GM19099 (cell line): ENCODE measurements around the gene ARFGAP1.

Source experiments
- POLR2A ChIP-seq: IDR thresholded peaks from 3 replicates; pipeline ENCODE4 v1.6.1; 2011; ENCODE audit warnings: low read depth; ENCODE audit not compliant: insufficient read length; ENCODE audit errors: extremely low read depth

ARFGAP1 gene

DNA sequence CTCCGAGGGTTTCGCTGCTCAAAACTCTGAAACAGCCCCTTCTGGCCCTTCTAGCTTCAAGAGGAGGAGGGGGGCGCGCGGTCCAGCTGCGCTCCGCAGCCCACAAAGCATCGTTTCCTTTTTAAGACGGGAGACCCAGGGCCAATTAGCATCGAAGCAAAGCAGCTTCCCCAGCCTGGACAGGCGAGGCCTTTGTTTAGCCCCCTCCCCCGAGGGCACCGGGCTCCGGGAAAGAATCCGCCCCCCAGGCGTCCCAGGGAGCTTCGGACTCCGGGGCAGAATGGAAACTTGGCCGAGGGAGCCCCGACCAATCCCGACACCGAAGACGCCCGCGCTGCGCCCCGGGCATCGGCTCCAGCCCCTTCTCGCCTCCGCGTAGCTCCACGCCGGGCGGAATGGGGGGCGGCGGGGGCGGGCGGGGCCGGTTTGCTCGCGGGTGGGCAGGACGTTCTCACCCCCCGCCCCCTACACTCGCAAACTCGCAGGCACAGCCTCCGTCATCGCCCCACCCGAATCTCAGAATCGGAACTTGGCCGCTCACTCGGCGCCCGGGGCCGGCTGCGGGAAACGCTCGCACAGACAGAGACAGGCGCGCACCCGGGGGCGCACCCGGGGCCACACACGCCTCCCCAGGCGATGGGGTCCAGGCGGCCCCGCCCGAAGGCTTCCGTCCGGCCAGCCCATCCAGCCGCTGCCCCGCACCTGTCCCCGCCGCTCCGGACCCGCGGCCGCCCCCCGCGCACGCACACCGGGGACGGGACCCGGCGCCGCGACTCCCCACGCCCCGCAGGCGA is 19.0 kb upstream of the ARFGAP1 start:
- no peak for TF ChIP-seq POLR2A

DNA sequence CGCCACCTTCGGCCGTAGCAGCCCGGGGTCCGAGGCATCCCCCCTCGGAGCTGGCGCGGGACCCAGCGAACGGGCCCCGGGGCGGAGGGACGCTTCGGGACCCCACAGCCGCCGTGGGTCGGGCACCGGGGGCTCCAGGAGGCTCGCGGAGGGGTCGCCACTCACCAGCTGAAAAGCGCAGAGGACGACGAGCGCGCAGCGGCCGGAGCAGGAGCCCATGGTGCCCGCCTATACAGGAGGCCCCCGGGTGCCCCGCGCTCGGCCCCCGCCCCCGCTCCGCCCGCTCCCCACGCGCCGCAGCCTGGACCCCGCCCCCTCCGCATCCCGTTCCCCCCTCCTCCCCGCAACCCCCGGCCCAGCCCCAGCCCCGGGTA is 18.4 kb upstream of the ARFGAP1 start, which contains the start of gene NKAIN4:
NKAIN4 (minus strand) TSS at position 232 of the 374 bp plus-strand sequence; CDS start at position 219, 13 bp downstream.
- TF ChIP-seq POLR2A, result no peak

DNA sequence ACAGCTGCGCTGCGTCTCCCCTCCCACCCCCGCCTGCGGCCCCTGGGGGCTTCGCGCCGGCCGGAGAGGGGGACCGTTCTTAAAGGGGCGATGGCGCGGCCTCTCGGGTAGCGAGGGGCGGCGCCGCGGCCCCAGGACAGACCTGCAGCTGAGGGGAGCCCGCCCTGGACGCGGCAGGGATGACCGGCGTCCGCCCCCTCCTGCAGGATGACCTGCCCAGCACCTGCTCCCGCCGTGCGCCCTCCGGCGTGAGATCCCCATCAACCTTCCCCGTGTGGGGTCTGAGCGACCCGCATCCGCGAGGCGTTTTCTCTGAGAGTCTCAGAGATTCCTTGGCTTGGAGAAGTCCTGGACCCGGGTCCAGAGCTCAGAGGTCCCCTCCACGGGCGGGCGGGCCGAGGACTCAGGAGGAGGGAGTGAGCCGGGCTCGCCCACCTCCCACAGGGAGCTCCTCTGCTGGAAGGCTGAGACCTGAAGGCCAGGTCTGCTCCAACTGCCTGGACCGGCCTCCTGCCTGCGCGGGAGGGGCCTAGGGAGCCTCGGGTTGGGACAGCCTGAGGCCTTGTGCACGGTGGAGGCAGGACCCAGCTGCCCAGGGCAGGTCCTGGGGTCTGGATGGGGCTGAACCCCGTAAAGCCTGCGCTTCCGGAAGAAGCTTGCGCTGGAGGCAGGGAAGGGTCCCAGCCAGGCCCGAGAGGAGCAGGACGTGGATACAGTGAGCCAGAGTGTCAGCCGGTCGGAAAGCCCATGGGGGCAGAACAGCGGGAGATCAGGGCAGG is 17.8 kb upstream of the ARFGAP1 start:
- no peak for TF ChIP-seq POLR2A

DNA sequence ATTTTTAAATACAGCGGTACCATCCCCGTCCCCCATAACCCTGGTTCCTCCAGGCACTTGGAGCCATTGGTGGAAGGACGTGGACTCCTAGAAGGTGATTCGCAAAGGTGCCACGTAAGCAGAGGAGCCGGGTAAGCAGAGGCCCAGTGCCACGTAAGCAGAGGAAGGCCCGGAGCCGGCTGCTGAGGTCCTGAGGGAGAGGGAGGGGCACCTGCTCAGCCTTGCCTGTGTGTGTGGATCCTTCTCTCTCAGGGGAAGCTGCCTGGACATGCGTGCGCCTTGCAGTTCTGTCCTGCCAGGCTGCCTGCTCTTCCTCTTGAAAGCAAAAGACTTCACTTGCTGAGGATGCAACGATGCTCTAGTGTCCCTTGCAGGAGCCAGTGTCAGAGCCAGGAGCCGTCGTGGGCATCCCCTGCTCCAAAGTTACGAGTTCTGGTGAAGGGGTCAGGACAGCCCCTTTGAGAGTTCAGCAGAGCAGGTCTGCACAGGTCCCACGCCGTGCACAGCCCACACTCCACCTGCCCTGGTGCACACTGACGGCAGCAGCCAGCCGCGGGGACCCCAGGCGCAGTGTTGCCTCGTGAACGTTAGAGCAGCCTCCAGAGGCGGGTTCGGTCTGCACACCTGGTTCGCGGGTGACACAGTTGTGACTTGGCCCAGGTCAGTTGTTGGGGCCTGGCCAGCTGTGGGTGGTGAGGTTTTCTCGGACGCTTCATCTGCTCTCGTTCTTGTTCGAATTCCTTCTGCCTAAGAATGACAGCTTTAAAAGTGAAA is 16.5 kb upstream of the ARFGAP1 start:
- no peak for TF ChIP-seq POLR2A

DNA sequence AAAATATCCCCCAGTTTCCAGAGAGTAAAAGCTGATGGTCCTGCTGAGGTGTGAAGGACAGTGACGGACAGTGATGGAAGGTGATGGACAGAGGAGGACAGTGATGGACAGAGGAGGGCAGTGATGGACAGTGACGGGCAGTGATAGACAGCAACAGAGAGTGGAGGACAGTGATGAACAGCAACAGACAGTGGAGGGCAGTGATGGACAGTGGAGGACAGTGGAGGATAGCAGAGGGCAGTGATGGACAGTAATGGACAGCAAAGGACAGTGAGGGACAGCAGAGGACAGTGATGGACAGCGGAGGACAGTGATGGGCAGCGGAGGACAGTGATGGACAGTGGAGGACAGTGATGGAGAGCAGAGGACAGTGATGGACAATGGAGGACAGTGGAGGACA is 15.7 kb upstream of the ARFGAP1 start:
- TF ChIP-seq POLR2A, result no peak

DNA sequence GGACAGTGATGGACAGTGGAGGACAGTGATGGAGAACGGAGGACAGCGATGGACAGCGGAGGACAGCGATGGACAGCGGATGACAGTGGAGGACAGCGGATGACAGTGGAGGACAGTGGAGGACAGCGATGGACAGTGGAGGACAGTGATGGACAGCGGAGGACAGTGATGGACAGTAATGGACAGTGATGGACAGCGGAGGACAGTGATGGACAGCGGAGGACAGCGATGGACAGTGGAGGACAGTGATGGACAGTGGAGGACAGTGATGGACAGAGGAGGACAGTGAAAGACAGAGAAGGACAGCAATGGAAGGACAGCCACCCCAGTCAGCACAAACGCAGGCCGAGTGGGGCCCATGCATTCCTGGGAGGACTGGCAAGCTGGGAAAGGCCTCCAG is 15.0 kb upstream of the ARFGAP1 start:
- no peak for TF ChIP-seq POLR2A

DNA sequence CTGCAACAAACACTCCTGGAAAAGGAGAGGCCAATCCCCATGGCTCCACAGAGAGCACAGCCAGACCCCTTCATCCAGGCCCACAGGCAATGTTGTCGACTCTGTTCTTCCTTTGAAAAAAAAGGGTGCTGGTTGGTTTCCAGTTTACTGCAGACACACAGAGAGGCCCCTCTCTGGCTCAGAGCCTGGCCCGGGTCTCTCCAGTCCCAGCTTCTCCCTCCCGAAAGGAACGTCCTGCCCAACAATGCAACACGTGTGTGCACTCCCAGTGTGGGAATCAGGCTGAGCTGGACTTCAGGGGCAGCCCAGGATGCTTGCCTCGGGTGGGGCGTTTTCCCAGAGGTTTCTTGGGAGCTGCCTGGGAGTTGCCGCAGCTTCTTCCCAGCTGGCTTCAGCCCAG is 13.8 kb upstream of the ARFGAP1 start:
- TF ChIP-seq POLR2A, result no peak

DNA sequence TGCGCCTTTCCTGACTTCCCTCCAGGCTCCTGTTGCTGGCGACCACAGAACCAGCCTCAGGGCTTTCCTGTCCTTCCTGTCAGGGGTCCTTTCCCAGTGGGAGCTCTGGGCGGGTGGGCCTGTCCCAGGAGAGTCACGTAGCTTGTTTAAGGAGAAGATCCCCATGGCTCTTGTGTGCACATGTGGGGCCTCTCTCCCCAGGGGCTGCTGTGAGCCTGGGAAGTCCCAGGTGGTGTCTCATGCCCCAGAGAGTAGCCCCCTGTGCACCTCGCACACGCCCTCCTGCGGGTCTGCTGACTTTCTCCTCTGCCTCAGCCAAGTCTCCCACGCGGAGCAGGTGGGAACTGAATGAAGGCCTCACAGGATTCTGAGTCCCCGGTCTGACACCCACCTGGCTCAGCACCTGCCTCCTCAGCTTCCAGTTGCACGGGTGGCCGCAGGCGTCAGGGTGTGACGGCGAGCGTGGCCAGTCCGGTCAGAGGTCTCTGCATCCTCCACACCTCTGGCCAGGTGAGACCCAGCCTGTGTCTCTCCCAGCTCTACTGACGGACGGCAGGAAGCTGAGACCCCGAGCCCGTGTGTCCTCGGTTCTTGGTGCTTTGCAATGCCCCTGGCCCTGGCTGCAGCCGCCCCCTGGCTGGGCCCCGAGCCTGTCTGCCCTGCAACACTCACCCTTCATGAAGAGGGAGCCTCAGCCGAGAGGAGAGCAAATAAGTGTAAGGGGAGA is 12.7 kb upstream of the ARFGAP1 start:
- TF ChIP-seq POLR2A, result no peak

DNA sequence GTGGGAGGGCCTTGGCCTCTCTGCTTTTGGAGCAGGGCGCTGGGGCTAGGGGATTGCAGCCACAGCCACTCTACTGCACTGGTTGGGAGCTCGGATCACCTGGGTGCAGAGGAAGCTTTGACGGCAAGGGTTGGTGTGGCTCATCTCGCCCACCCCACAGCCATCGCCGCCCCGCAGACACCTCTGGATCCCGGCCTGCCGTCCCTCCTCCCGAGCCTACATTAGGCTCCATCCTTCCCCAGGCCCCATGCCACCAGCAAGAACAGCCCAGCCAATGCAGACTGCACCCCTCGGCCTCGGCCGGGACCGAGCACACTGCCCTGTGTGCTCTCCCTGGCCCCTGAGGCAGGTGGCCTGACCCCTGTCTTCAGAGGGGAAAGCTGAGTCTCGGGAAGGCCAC is 12.1 kb upstream of the ARFGAP1 start:
- no peak for TF ChIP-seq POLR2A

DNA sequence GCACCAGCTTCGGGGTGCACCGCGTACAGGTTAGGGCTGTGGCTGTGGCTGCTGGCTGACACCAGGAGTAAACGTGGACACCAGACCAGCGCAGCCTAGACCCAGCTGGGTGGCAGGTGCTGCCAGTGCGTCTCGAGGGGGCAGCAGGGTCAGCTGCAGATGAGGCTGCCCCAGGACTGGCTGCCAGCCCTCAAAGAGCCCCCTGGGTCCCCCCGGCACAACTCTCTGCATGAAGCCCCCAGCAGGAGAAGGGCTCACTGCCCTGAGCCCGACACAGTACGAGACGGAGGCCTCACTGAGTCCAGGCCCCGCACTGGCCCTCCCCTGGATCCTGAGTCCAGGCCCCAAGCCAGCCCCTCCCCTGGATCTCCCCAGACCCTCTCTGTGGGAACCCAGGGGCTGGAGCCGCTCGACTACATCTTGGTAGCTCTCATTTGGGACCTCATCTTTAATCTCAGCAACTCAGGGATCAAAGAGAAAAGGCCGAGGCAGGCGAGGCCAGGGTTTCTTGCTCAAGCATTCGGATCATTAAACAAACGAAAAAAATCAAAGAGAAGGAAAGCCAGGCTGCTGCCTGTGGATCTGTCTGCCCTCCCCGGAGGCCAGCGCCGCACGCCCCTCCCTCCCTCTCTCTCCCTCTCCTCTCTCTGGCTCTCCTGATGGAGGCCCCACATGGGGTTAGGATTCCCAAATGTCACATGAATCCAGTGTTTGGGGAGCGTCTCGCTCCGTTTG is 11.4 kb upstream of the ARFGAP1 start:
- no peak for TF ChIP-seq POLR2A

DNA sequence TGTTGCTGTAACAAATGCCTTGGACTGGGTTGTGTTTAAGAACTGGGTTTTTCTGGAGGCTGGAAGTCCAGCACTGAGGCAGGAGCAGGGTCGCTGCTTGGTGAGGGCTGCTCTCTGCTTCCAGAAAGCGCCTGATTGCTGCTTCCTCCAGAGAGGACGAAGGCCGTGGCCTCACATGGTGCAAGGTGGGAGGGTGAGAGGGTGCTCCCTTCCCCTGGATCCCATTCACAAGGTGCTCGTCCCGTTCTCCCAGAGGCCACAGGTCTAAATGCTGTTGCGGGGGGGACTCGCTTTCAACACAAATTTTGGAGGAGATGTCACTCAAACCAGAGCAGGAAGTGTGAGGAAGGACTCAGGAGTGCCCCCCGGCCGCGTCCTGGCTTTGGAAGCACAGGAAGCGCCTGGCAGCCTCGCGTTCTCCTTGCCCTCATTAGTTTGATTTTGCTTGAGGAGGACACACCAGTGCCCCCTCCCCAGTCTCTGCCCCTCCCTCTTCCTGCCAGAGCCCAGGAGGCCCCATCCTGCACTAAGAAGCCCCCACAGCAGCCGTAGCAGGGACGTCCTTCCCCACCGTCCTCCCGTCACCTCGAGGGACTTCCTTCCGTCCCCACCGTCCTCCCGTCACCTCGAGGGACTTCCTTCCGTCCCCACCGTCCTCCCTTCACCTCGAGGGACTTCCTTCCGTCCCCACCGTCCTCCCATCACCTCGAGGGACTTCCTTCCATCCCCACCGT is 10.7 kb upstream of the ARFGAP1 start:
- no peak for TF ChIP-seq POLR2A

DNA sequence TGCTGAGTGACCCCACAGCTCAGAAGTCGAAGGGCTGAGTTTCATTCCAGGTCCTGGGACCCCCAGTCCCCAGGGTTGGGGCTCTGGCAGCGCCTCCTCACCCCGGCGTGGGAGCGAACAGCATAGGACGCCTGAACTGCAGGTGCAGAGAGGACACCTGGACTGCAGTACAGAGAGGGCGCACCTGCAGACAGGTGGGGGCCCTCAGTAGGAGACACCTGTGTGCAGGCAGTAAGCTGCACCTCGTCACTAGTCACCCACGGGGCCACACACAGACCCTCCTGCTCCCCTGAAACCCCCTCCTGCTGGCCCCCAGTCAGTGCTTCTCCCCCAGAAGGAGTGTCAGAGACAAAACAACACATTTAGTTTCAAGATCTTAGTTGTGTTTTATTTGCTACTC is 9.8 kb upstream of the ARFGAP1 start:
- TF ChIP-seq POLR2A, result no peak

DNA sequence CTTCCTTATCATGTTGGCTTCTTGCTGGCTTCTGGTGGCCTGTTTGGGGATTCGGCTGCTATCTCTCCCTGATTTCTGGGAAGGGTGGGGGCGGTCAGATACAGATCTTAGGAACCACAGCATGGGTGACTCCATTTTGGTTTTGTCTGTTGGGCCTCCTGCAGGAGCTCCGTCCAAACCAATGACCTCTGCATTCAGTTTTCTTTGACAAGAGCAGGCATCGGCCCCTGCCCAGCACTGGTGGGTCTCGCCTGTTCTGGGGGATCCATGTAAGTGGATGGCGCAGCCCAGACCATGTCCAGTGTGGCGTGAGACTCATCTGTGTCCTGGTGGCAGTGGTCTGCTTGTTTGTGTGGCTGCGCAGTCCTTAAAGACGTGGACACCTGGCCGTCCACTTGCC is 8.6 kb upstream of the ARFGAP1 start:
- no peak for TF ChIP-seq POLR2A
